Karpas-422 (cell line): ENCODE data around the gene WDPCP. TPM values are rescaled to one million over a fixed set of nuclear protein-coding genes. Genes with fewer than 3 reads are reported as not detected.
"Not testable (repeated sequence)": the region's sequence is repeated elsewhere in the genome, so short reads cannot be mapped to it uniquely, and the experiment has no call there.

ENCODE experiments used
- DNase-seq: peaks from one replicate; pipeline ENCODE4 v3.0.0-alpha.2; 2015
- H2AFZ ChIP-seq: fragments of 200-600 bp; sonication (generic); 2 replicates; pipeline ENCODE4 v1.6.1; 2014; ENCODE audit warnings: antibody characterized with exemption, low read length, mixed read lengths
- H3K27ac ChIP-seq: fragments of 200-600 bp; sonication (generic); 2 replicates; pipeline ENCODE4 v1.5.1; 2014; ENCODE audit warnings: mild to moderate bottlenecking, low read length, moderate library complexity
- H3K27me3 ChIP-seq: fragments of 200-600 bp; sonication (generic); 2 replicates; pipeline ENCODE4 v1.6.1; 2014; ENCODE audit warnings: low read length, mixed read lengths
- H3K36me3 ChIP-seq: fragments of 200-600 bp; sonication (generic); 2 replicates; pipeline ENCODE4 v1.6.1; 2014; ENCODE audit warnings: low read length, mixed read lengths; ENCODE audit not compliant: insufficient read depth
- H3K4me1 ChIP-seq: fragments of 200-600 bp; sonication (generic); 2 replicates; pipeline ENCODE4 v1.6.1; 2014; ENCODE audit warnings: mild to moderate bottlenecking, low read length, mixed read lengths
- H3K4me2 ChIP-seq: fragments of 200-600 bp; sonication (generic); 2 replicates; pipeline ENCODE4 v1.6.1; 2014; ENCODE audit warnings: low read length, low read depth, mild to moderate bottlenecking; ENCODE audit not compliant: poor library complexity, severe bottlenecking
- H3K4me3 ChIP-seq: fragments of 200-600 bp; sonication (generic); 2 replicates; pipeline ENCODE4 v1.5.1; 2014; ENCODE audit warnings: mild to moderate bottlenecking, antibody characterized with exemption, low read length, mixed read lengths
- H3K79me2 ChIP-seq: fragments of 200-600 bp; sonication (generic); 2 replicates; pipeline ENCODE4 v1.6.1; 2014; ENCODE audit warnings: mild to moderate bottlenecking, low read length, mixed read lengths
- H3K9ac ChIP-seq: fragments of 200-600 bp; sonication (generic); 2 replicates; pipeline ENCODE4 v1.6.0; 2014; ENCODE audit warnings: low read length
- H3K9me2 ChIP-seq: fragments of 200-600 bp; sonication (generic), shearing (Covaris generic); replicated peaks from 2 replicates; pipeline ENCODE4 v1.6.0; 2014; ENCODE audit warnings: mild to moderate bottlenecking, low read length, moderate library complexity; ENCODE audit not compliant: insufficient read depth
- H3K9me3 ChIP-seq: fragments of 300-700, 200-600 bp; sonication (generic); 2 replicates; pipeline ENCODE4 v1.6.1; 2014; ENCODE audit warnings: low read length, mixed read lengths
- H4K20me1 ChIP-seq: fragments of 200-600 bp; sonication (generic); 2 replicates; pipeline ENCODE4 v1.6.1; 2014; ENCODE audit warnings: mild to moderate bottlenecking, antibody characterized with exemption, low read length, low read depth; ENCODE audit not compliant: insufficient read depth
- total RNA-seq: library from RNA; depleted of rRNA; stranded (reverse); fragments of >200 nt; shearing (Covaris generic); gene quantifications from 2 replicates; pipeline ENCODE4 v1.2.3, GENCODE V29; 2014; ENCODE audit warnings: low replicate concordance

The WDPCP gene
- total RNA-seq, 1 experiment from 2014 or later, result 20.8 TPM

GRCh38 chr2:63159262-63159661, 429.0 kb downstream of the WDPCP start:
- Histone ChIP-seq H3K9me3 (no peaks in the 10 kb centered on the region), H3K27ac (no peak overlapping the region), H3K9me2 (no peaks in the 10 kb centered on the region), H3K4me1 (no peaks in the 10 kb centered on the region), H3K79me2 (no peaks in the 10 kb centered on the region), H3K36me3 (no peaks in the 10 kb centered on the region), H2AFZ (no peak overlapping the region), H3K27me3 (no peaks in the 10 kb centered on the region), H3K9ac (no peak overlapping the region), H3K4me3 (no peak overlapping the region), H4K20me1 (no peaks in the 10 kb centered on the region), H3K4me2 (no peak overlapping the region)
- DNase-seq, result no peak

GRCh38 chr2:63136683-63137082, 451.6 kb downstream of the WDPCP start:
- H3K79me2 ChIP-seq, H3K4me1 ChIP-seq, H3K4me3 ChIP-seq, H2AFZ ChIP-seq, DNase-seq, H3K27me3 ChIP-seq, H3K9ac ChIP-seq, H3K27ac ChIP-seq, H3K36me3 ChIP-seq, H3K9me2 ChIP-seq, H4K20me1 ChIP-seq, H3K4me2 ChIP-seq: not testable (repeated sequence)
- H3K9me3 ChIP-seq, result peaks cover 17% of the 10 kb centered on the region

GRCh38 chr2:63132020-63132419, 456.3 kb downstream of the WDPCP start:
- Histone ChIP-seq H4K20me1 (no peaks in the 10 kb centered on the region), H3K27me3 (no peaks in the 10 kb centered on the region), H3K9ac (no peak overlapping the region), H3K4me1 (no peaks in the 10 kb centered on the region), H3K4me3 (no peak overlapping the region), H3K36me3 (no peaks in the 10 kb centered on the region), H3K79me2 (no peaks in the 10 kb centered on the region), H3K4me2 (no peak overlapping the region), H3K27ac (no peak overlapping the region), H3K9me3 (peaks cover 11% of the 10 kb centered on the region), H3K9me2 (no peaks in the 10 kb centered on the region), H2AFZ (no peak overlapping the region)
- DNase-seq, result no peak

DNA sequence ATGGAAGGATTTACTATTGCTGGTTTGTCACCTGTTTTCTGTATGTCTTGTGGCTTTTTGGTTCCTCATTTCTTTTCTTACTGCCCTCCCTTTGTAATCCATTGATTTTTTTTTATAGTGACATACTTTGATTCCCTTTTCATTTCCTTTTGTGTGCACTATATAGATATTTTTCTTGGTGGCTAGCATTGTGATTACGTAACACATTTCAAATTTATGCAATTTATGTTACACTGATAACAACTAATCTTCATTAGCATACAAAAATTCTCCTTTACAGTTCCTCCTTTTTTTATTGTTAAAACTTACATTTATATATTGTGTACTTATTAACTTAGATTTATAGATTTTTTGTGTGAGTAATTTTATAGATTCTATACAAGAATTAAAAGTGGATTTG, 457.1 kb downstream of the WDPCP start:
- H3K9ac ChIP-seq, result no peak overlapping the region
- no peaks in the 10 kb centered on the region for H4K20me1 ChIP-seq
- no peaks in the 10 kb centered on the region for H3K79me2 ChIP-seq
- no peaks in the 10 kb centered on the region for H3K9me2 ChIP-seq
- no peaks in the 10 kb centered on the region for H3K4me1 ChIP-seq
- no peak for DNase-seq
- H3K4me2 ChIP-seq, result no peak overlapping the region
- H2AFZ ChIP-seq, result no peak overlapping the region
- H3K36me3 ChIP-seq, result no peaks in the 10 kb centered on the region
- no peak overlapping the region for H3K27ac ChIP-seq
- H3K4me3 ChIP-seq, result no peak overlapping the region
- H3K27me3 ChIP-seq, result no peaks in the 10 kb centered on the region
- peaks cover 7% of the 10 kb centered on the region for H3K9me3 ChIP-seq

DNA sequence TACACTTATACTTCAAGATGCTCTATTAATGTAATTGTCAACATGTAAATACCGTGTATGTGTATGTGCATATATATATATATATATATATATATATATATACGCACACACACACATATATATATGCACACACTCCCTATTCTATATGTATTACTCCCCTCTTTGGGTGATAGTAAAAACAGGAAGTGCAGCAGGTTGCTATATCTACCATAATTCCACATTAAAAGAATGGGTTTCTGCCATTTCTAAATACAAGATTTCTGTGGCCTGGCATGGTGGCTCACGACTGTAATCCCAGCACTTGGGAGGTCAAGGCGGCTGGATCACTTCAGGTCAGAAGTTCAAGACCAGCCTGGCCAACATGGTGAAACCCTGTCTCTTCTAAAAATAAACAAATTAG, 460.7 kb downstream of the WDPCP start:
- Histone ChIP-seq H3K4me3 (no peak overlapping the region), H4K20me1 (no peaks in the 10 kb centered on the region), H3K79me2 (no peaks in the 10 kb centered on the region), H3K27me3 (no peaks in the 10 kb centered on the region), H3K4me1 (no peaks in the 10 kb centered on the region), H3K9me3 (peaks cover under 1% of the 10 kb centered on the region; the same call in 1 of the 2 replicates), H3K27ac (no peak overlapping the region), H3K9me2 (no peaks in the 10 kb centered on the region), H3K36me3 (no peaks in the 10 kb centered on the region), H3K9ac (no peak overlapping the region), H2AFZ (no peak overlapping the region), H3K4me2 (no peak overlapping the region)
- DNase-seq, result no peak

- no peak overlapping the region for H3K4me2 ChIP-seq
- H3K36me3 ChIP-seq, result no peaks in the 10 kb centered on the region
- H3K27me3 ChIP-seq, result no peaks in the 10 kb centered on the region; the same call in 1 of the 2 replicates
- no peak overlapping the region for H3K27ac ChIP-seq
- no peaks in the 10 kb centered on the region for H4K20me1 ChIP-seq
- H3K4me1 ChIP-seq, result no peaks in the 10 kb centered on the region
- H3K9me3 ChIP-seq, result no peaks in the 10 kb centered on the region
- no peak for DNase-seq
- no peaks in the 10 kb centered on the region for H3K79me2 ChIP-seq
- H3K4me3 ChIP-seq, result no peak overlapping the region
- H3K9ac ChIP-seq, result no peak overlapping the region
- H2AFZ ChIP-seq, result no peak overlapping the region
- no peaks in the 10 kb centered on the region for H3K9me2 ChIP-seq
Observed at GRCh38 chr2:63124850-63125249, 463.4 kb downstream of the WDPCP start.

DNA sequence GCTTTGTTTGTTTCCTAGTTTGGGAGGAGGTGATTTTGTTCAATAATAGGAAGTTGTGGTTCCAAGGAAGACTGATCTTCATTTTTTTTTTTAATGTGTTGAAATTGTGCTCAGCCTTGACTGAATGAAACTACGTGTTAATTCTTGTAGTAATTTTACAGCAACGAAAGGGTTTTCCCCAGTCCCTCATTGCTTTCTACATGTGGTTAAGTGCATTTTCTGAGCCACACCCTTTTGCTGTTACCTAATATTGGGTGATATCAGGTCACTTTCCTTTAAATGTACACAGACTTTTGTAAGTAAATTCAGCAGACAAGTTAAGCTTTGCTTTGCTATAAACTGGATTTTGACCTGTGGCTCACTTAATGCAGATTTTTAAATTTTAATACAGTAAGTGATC, 464.1 kb downstream of the WDPCP start:
- Histone ChIP-seq H3K9me2 (no peaks in the 10 kb centered on the region), H3K27ac (no peak overlapping the region), H3K36me3 (no peaks in the 10 kb centered on the region), H3K9me3 (no peaks in the 10 kb centered on the region), H4K20me1 (no peaks in the 10 kb centered on the region), H3K4me3 (no peak overlapping the region), H2AFZ (no peak overlapping the region), H3K27me3 (no peaks in the 10 kb centered on the region; the same call in 1 of the 2 replicates), H3K4me1 (no peaks in the 10 kb centered on the region), H3K79me2 (no peaks in the 10 kb centered on the region), H3K4me2 (no peak overlapping the region), H3K9ac (no peak overlapping the region)
- DNase-seq, result no peak

DNA sequence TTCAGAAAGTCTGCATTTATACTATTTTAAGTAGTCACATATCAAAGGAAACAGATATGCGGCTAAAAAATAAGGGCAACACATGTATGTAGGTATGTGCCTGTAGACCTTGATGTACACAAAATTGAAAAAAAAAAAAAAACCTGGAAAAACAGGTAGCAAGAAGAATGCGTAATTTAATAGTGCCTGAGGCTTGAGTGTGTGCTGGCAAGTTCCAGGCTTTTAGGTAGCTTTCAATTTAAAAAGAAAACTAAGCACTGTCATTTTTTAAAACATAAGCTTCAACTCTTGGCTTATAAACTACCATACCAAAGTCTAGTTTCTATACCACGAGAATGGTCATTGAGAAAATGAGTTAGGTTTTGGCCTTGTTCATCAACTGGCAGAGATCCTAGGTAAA, 465.4 kb downstream of the WDPCP start:
- Histone ChIP-seq H3K9ac (no peak overlapping the region), H4K20me1 (no peaks in the 10 kb centered on the region), H3K4me3 (no peak overlapping the region), H3K79me2 (no peaks in the 10 kb centered on the region), H3K9me3 (no peaks in the 10 kb centered on the region), H3K27me3 (no peaks in the 10 kb centered on the region; the same call in 1 of the 2 replicates), H2AFZ (no peak overlapping the region), H3K4me1 (no peaks in the 10 kb centered on the region), H3K27ac (no peak overlapping the region), H3K9me2 (no peaks in the 10 kb centered on the region), H3K4me2 (no peak overlapping the region), H3K36me3 (no peaks in the 10 kb centered on the region)
- DNase-seq, result no peak
